Neuron (in vitro differentiated cells): Measurements from ENCODE around the gene ARHGAP23.
"Not testable (repeated sequence)": the region's sequence is repeated elsewhere in the genome, so short reads cannot be mapped to it uniquely, and the experiment has no call there.

Experiments used
- H2AFZ ChIP-seq: one replicate; pipeline ENCODE4 v1.6.1; 2013; ENCODE audit warnings: low read depth, mild to moderate bottlenecking, inconsistent platforms, low read length, moderate library complexity
- H3K27me3 ChIP-seq: one replicate; pipeline ENCODE4 v1.6.1; 2013; ENCODE audit warnings: low read length; ENCODE audit not compliant: insufficient read depth
- H3K36me3 ChIP-seq: one replicate; pipeline ENCODE4 v1.6.1; 2013; ENCODE audit warnings: low read length; ENCODE audit not compliant: insufficient read depth
- H3K4me1 ChIP-seq: one replicate; pipeline ENCODE4 v1.6.1; 2013; ENCODE audit warnings: low read length; ENCODE audit not compliant: insufficient read depth
- H3K4me3 ChIP-seq: 2 replicates; pipeline ENCODE4 v1.5.1; 2013; ENCODE audit warnings: mild to moderate bottlenecking, low read length, moderate library complexity
- H3K9me3 ChIP-seq: one replicate; pipeline ENCODE4 v1.6.1; 2013; ENCODE audit warnings: low read length

Gene ARHGAP23

GRCh38 chr17:38482700-38483043 lies 54.4 kb downstream of the ARHGAP23 start:
- H3K4me3 ChIP-seq, H3K9me3 ChIP-seq, H3K36me3 ChIP-seq, H3K4me1 ChIP-seq, H2AFZ ChIP-seq, H3K27me3 ChIP-seq: not testable (repeated sequence)

DNA sequence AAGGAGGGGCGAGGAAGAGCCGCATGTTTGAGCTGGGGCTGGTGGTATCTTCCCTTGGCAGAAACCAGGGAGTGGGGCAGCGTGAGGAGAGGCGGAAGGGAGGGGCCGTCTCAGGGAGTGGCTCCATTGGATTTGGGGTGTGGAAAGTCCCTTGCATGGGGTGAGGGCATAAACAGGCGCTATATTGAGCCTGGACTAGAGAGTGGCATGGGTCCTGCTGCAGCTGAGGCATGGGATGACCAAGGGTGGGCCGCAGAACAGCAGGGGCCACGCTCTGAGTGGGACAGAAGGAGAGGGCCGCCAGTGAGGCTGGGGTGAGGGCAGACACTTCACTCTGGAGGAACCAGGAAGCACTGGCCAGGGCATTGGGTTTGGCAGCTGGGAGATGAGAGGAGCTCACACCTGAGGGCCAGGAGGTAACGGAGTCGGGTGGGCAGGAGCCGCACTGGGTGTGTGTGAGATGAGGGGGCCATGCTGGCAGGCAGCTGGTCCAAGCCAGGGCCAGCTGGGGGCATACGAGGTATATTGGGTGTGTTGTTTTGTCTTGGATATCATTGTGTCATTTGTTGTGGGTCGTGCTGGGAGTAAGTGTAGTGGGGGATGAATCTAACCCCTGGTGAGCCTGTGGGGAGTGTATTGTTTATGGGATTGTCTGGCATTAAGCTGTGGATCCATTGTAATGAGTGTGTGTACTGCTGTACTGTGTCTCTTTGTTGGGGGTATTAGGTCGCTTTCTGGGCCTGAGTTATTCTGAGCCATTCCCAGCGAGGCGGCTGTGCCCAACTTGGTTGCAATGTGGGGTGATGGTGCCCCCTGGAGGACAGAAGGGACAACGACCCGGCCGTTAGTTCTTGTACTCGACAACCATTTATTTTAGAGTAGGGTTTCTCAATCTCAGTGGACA lies 56.2 kb downstream of the ARHGAP23 start:
- not testable (repeated sequence) for H3K9me3 ChIP-seq, H3K27me3 ChIP-seq, H3K4me1 ChIP-seq, H3K36me3 ChIP-seq, H2AFZ ChIP-seq, H3K4me3 ChIP-seq

DNA sequence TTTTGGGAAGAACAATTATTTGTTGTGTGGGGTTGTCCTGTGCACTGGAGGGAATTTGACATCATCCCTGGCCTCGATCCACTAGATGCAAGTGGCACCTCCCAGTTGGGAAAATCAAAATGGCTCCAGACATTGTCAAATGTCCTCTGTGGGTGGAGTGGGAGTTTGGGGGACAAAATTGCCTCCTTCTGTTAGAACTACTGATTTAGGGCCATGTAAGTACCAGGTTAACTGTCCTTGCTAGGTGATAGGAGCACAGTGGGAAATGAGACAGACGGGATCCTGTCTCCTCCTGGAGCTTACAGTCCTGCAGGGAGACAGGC lies 56.8 kb downstream of the ARHGAP23 start:
- Histone ChIP-seq H3K27me3 (no peaks in the 10 kb centered on the region), H3K36me3 (peaks cover 6% of the 10 kb centered on the region), H3K4me3 (no peak overlapping the region)

GRCh38 chr17:38485681-38486298 lies 57.5 kb downstream of the ARHGAP23 start:
- H3K4me3 ChIP-seq, H3K9me3 ChIP-seq, H2AFZ ChIP-seq, H3K27me3 ChIP-seq, H3K4me1 ChIP-seq, H3K36me3 ChIP-seq: not testable (repeated sequence)

More for the DNA sequence above, 56.8 kb downstream of the ARHGAP23 start:
- Histone ChIP-seq H3K4me1 (no peaks in the 10 kb centered on the region), H2AFZ (no peak overlapping the region), H3K9me3 (no peaks in the 10 kb centered on the region)

- H3K9me3 ChIP-seq, H2AFZ ChIP-seq, H3K36me3 ChIP-seq, H3K27me3 ChIP-seq, H3K4me3 ChIP-seq, H3K4me1 ChIP-seq: not testable (repeated sequence)
Measured at GRCh38 chr17:38489774-38490173, 61.5 kb downstream of the ARHGAP23 start.

GRCh38 chr17:38491346-38492066 lies 63.2 kb downstream of the ARHGAP23 start:
- H3K4me3 ChIP-seq, H3K4me1 ChIP-seq, H2AFZ ChIP-seq, H3K27me3 ChIP-seq, H3K9me3 ChIP-seq, H3K36me3 ChIP-seq: not testable (repeated sequence)

GRCh38 chr17:38492067-38493040 lies 64.1 kb downstream of the ARHGAP23 start:
- H3K27me3 ChIP-seq, H3K4me3 ChIP-seq, H3K9me3 ChIP-seq, H2AFZ ChIP-seq, H3K36me3 ChIP-seq, H3K4me1 ChIP-seq: not testable (repeated sequence)

GRCh38 chr17:38494152-38494551 lies 65.9 kb downstream of the ARHGAP23 start:
- not testable (repeated sequence) for H3K9me3 ChIP-seq, H3K27me3 ChIP-seq, H3K36me3 ChIP-seq, H3K4me3 ChIP-seq, H3K4me1 ChIP-seq, H2AFZ ChIP-seq

DNA sequence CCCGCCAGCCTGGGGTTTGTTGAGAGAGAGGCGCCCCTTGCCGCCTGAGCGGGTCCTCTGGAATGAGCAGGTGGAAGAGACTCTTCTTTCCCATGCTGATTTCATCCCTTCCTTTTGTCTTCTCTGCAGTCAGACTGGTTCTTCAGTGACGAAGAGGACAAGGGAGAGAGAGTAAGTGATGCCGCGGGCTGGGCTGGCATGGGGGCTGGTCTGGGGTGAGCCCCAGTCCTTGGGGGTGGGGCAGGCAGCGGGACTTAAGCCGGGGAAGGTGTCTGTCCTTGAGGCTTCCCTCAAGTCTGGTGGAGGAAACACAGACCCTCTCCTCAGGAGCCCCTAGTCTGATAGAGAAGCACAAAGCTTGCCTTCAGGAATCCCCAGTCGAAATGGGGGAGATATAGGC lies 69.4 kb downstream of the ARHGAP23 start:
- H3K9me3 ChIP-seq, H3K4me1 ChIP-seq, H3K4me3 ChIP-seq, H3K36me3 ChIP-seq, H3K27me3 ChIP-seq, H2AFZ ChIP-seq: not testable (repeated sequence)

DNA sequence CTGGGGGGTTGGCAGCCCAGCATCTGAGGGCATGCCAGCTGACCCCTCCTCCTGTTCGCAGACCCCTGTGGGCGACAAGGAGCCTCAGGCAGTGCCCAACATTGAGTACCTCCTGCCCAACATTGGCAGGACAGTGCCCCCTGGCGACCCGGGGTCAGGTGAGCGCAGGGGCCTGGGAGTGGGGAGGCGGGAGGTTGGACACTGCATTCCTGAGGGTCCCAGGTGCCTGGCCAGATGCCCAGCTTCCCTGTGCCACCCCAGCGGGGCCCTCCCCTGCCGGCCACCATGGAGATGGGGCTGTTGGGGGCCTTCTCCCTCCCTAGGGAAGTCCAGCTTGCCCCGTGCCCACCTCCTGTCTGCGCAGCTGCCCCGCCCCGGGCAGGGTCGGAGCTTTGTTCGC lies 70.1 kb downstream of the ARHGAP23 start:
- Histone ChIP-seq H2AFZ (no peak overlapping the region), H3K9me3 (no peaks in the 10 kb centered on the region), H3K27me3 (no peaks in the 10 kb centered on the region), H3K4me3 (no peak overlapping the region), H3K4me1 (no peaks in the 10 kb centered on the region), H3K36me3 (peaks cover 8% of the 10 kb centered on the region)

DNA sequence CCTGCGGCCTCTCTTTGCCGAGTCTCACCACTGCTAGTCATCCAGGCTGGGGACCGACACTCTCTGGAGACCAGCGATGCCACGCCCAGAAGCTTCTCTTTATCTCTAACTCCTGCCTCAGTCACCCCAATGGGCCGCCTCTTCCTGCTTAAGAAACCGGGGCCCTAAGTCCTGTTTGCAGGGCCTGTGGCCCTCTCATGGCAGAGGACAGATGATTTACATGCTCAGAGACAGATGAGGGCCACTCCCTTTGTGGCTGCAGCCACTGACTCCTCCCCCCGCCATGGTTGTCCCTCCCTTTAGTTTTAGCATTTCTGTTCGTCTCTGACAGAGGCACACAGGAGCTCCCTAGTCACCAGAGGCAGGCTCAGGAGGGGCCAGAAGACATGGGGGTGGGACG lies 71.0 kb downstream of the ARHGAP23 start:
- not testable (repeated sequence) for H3K4me3 ChIP-seq, H3K4me1 ChIP-seq, H3K9me3 ChIP-seq, H2AFZ ChIP-seq, H3K36me3 ChIP-seq, H3K27me3 ChIP-seq

DNA sequence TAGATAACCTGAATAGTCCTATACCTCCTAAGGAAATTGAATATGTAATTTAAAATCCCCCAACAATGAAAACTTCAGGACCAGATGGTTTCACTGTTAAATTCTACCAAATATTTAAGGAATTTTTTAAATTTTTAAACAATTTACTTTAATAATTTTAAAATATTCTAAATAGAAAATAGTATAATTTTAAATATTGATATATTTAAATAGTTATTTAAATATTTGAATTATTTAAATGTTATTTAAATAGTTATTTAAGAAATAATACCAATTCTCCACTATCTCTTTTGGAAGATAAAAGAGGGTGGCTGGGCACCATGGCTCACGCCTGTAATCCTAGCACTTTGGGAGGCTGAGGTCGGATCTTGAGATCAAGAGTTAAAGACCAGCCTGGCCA lies 73.5 kb downstream of the ARHGAP23 start:
- H3K36me3 ChIP-seq, H3K9me3 ChIP-seq, H2AFZ ChIP-seq, H3K4me1 ChIP-seq, H3K4me3 ChIP-seq, H3K27me3 ChIP-seq: not testable (repeated sequence)
